OCI-LY1 (cell line): ENCODE measurements around the gene NEMP1.
"Not testable (repeated sequence)": the region's sequence is repeated elsewhere in the genome, so short reads cannot be mapped to it uniquely, and the experiment has no call there.

Source experiments
- H2AFZ ChIP-seq: fragments of 200-600 bp; sonication (generic), shearing (Covaris generic); 2 replicates; pipeline ENCODE4 v1.6.0; 2014; ENCODE audit warnings: antibody characterized with exemption, mild to moderate bottlenecking, low read length
- H3F3A ChIP-seq: fragments of 200-600 bp; sonication (generic), shearing (Covaris generic); 2 replicates; pipeline ENCODE4 v1.6.0; 2014; ENCODE audit warnings: mild to moderate bottlenecking, antibody characterized with exemption, low read length, moderate library complexity; ENCODE audit not compliant: insufficient read depth
- H3K27ac ChIP-seq: fragments of 200-600 bp; sonication (generic); 2 replicates; pipeline ENCODE4 v1.5.1; 2014; ENCODE audit warnings: low read length, mixed run types, mild to moderate bottlenecking, low read depth; ENCODE audit not compliant: poor library complexity, severe bottlenecking
- H3K27me3 ChIP-seq: fragments of 200-600 bp; sonication (generic); 2 replicates; pipeline ENCODE4 v1.6.0; 2014; ENCODE audit warnings: antibody characterized with exemption, mild to moderate bottlenecking, low read length, moderate library complexity; ENCODE audit not compliant: insufficient read depth
- H3K36me3 ChIP-seq: fragments of 200-600 bp; sonication (generic); 2 replicates; pipeline ENCODE4 v1.6.1; 2014; ENCODE audit warnings: mild to moderate bottlenecking, antibody characterized with exemption, low read length, moderate library complexity, mixed read lengths; ENCODE audit not compliant: insufficient read depth
- H3K4me1 ChIP-seq: fragments of 200-600 bp; sonication (generic); 2 replicates; pipeline ENCODE4 v1.5.1; 2014; ENCODE audit warnings: mild to moderate bottlenecking, low read length, moderate library complexity; ENCODE audit not compliant: insufficient read depth, severe bottlenecking
- H3K4me2 ChIP-seq: fragments of 200-600 bp; sonication (generic), shearing (Covaris generic); 2 replicates; pipeline ENCODE4 v1.6.1; 2014; ENCODE audit warnings: low read length
- H3K4me3 ChIP-seq: fragments of 200-600 bp; sonication (generic); 2 replicates; pipeline ENCODE4 v1.5.1; 2014; ENCODE audit warnings: low read length, low read depth, mild to moderate bottlenecking, mixed read lengths; ENCODE audit not compliant: poor library complexity, severe bottlenecking
- H3K79me2 ChIP-seq: fragments of 200-600 bp; shearing (Covaris generic); 2 replicates; pipeline ENCODE4 v1.6.1; 2016; ENCODE audit warnings: mixed run types, low read length, mixed read lengths; ENCODE audit not compliant: insufficient read depth
- H3K9ac ChIP-seq: fragments of 200-600 bp; sonication (generic), shearing (Covaris generic); 2 replicates; pipeline ENCODE4 v1.6.1; 2014; ENCODE audit warnings: mild to moderate bottlenecking, low read length, mixed read lengths
- H3K9me2 ChIP-seq: fragments of 200-600 bp; sonication (generic), shearing (Covaris generic); 2 replicates; pipeline ENCODE4 v1.6.1; 2014; ENCODE audit warnings: low read depth, mild to moderate bottlenecking, low read length, mixed read lengths
- H3K9me3 ChIP-seq: fragments of 200-600 bp; shearing (Covaris generic); 2 replicates; pipeline ENCODE4 v1.6.1; 2014; ENCODE audit warnings: low read length, mixed read lengths
- H4K20me1 ChIP-seq: fragments of 200-600 bp; sonication (generic), shearing (Covaris generic); 2 replicates; pipeline ENCODE4 v1.6.0; 2016; ENCODE audit warnings: mild to moderate bottlenecking, low read length; ENCODE audit not compliant: insufficient read depth
- EZH2 ChIP-seq: fragments of 200-600 bp; sonication (generic), shearing (Covaris generic); IDR thresholded peaks from 2 replicates; pipeline ENCODE4 v1.8.0; 2017; ENCODE audit warnings: borderline replicate concordance, mixed run types, mild to moderate bottlenecking, antibody characterized with exemption, low read length, moderate library complexity, mixed read lengths
- TF ChIP-seq, protein P1 (sequence below): fragments of 200-600 bp; sonication (generic), shearing (Covaris generic); IDR thresholded peaks from 2 replicates; pipeline ENCODE4 v1.5.1; 2017; ENCODE audit warnings: mild to moderate bottlenecking, antibody characterized with exemption, low read length, moderate library complexity, mixed read lengths

Gene NEMP1

DNA sequence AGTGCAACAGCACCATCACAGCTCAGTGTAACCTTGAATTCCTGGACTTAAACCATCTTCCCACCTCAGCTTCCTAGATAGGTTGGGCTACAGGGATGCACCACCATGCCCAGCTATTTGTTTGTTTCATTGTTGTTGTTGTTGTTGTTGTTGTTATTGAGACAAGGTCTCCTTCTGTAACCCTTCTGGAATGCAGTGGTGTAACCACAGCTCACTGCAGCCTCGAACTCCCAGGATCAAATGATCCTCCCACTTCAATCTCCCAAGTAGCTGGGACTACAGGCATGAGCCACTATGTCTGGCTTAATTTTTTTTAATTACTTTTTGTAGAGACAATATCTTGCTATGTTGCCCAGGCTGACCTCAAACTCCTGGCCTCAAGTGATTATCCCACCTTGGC lies 1.2 kb upstream of the NEMP1 start:
- Histone ChIP-seq H3K4me2 (peak overlapping the region; percentile 57; the same call in 1 of the 2 replicates), H3K9me2 (no peaks in the 10 kb centered on the region), H3K27ac (peak overlapping the region; percentile 84), H3K4me1 (peaks cover 15% of the 10 kb centered on the region), H3K9me3 (no peaks in the 10 kb centered on the region), H4K20me1 (no peaks in the 10 kb centered on the region), H3F3A (no peaks in the 10 kb centered on the region; the same call in 1 of the 2 replicates), H2AFZ (no peak overlapping the region), H3K79me2 (peaks cover 15% of the 10 kb centered on the region), H3K27me3 (no peaks in the 10 kb centered on the region), H3K4me3 (no peak overlapping the region), H3K36me3 (peaks cover 10% of the 10 kb centered on the region), H3K9ac (no peak overlapping the region)
- TF ChIP-seq, protein P1, sequence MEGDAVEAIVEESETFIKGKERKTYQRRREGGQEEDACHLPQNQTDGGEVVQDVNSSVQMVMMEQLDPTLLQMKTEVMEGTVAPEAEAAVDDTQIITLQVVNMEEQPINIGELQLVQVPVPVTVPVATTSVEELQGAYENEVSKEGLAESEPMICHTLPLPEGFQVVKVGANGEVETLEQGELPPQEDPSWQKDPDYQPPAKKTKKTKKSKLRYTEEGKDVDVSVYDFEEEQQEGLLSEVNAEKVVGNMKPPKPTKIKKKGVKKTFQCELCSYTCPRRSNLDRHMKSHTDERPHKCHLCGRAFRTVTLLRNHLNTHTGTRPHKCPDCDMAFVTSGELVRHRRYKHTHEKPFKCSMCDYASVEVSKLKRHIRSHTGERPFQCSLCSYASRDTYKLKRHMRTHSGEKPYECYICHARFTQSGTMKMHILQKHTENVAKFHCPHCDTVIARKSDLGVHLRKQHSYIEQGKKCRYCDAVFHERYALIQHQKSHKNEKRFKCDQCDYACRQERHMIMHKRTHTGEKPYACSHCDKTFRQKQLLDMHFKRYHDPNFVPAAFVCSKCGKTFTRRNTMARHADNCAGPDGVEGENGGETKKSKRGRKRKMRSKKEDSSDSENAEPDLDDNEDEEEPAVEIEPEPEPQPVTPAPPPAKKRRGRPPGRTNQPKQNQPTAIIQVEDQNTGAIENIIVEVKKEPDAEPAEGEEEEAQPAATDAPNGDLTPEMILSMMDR = no peak
- TF ChIP-seq EZH2 = no peak

DNA sequence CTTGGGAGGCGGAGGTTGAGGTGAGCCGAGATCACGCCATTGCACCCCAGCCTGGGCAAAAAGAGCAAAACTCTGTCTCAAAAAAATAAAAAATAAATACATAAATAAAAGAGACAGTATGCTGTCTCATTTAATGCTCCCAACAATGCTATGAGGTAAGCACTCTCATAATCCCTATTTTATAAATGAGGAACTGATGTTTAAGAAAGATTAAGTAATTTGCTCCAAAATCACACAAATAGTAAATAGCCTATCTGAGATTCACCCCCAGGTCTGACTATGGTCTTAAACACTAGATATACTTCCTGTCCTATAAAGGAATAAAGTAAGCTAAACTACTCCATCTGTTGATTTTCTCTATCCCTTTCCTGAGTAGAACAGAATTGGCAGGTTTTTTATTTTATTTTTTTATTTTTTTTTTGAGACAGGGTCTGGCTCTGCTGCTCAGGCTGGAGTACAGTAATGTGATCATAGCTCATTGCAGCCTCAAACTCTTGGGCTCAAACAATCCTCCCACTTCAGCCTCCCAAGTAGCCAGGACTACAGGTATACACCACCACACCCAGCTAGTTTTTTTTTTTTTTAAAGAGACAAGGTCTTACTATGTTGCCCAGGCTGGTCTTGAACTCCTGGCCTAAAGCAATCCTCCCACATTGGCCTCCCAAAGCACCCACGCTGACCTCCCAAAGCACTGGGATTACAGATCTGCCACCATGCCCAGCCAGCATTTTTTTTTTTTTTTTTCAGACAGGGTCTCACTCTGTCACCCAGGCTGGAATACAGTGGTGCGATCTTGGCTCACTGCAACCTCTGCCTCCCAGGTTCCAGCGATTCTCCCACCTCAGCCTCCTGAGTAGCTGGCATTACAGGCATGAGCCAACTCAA lies 4.8 kb downstream of the NEMP1 start:
- H3K36me3 ChIP-seq = peaks cover 54% of the 10 kb centered on the region
- peaks cover 31% of the 10 kb centered on the region for H3K4me1 ChIP-seq
- H3K79me2 ChIP-seq = peaks cover 21% of the 10 kb centered on the region
- not testable (repeated sequence) for H3K9me3 ChIP-seq, H3K27me3 ChIP-seq, H2AFZ ChIP-seq, H3K9me2 ChIP-seq, H3F3A ChIP-seq, H4K20me1 ChIP-seq
- H3K4me2 ChIP-seq = peak overlapping the region; percentile 49
- H3K27ac ChIP-seq = peak overlapping the region; percentile 68
- peak overlapping the region; percentile 29 for H3K4me3 ChIP-seq
- peak overlapping the region; percentile 38 for H3K9ac ChIP-seq

DNA sequence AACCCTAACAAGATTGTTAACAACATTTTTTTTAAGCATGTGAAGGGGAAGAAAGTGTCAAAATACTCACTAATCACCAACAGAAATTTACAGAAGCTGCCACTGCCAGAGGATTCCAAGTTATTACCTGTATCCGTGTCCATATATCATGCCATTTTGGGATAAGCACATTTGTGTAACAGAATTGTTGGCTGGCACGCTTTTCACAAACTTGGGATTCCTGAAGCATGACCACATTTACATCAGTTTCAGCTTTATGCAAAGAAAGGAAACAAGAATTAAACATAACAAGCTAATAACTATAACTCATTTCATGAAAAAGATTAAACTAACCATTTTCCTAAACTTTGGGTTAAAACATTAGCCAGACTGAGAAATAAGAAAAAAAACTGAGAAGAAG lies 5.9 kb downstream of the NEMP1 start:
- Histone ChIP-seq H3K4me2 (peak overlapping the region; percentile 49), H3K27me3 (no peaks in the 10 kb centered on the region), H3K9me2 (no peaks in the 10 kb centered on the region), H3K27ac (peak overlapping the region; percentile 68), H3K79me2 (peaks cover 15% of the 10 kb centered on the region), H3K4me3 (peak overlapping the region; percentile 29), H2AFZ (no peak overlapping the region), H3K4me1 (peaks cover 30% of the 10 kb centered on the region), H3K9me3 (no peaks in the 10 kb centered on the region), H4K20me1 (no peaks in the 10 kb centered on the region), H3K36me3 (peaks cover 66% of the 10 kb centered on the region), H3K9ac (peak overlapping the region; percentile 38), H3F3A (no peaks in the 10 kb centered on the region)
- TF ChIP-seq EZH2 = no peak
- TF ChIP-seq, protein P1 = no peak

DNA sequence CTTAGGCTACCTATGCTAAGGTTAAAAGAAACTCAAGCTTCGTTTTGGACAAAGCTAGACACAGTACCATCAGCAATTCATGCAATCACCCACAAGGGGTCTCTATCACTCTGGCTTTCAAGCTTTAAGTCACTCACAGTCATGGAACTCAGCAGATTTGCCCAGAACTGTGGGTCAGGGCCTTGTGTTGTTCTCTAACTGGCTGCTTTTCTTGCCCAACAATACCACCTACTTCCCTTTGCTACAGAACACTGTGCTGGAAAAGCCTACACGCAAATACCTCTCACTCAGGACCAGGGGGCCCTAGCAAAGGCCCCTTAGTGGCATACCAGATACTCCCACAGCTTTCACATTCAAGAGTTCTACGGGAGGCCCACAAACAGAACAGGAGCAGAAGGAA lies 9.1 kb downstream of the NEMP1 start:
- Histone ChIP-seq H3K27ac (peak overlapping the region; percentile 64), H3K4me2 (no peak overlapping the region), H3K9me3 (no peaks in the 10 kb centered on the region), H3K9ac (no peak overlapping the region; the same call in 1 of the 2 replicates), H3K4me1 (peaks cover 34% of the 10 kb centered on the region), H3K36me3 (peaks cover 82% of the 10 kb centered on the region), H3K27me3 (no peaks in the 10 kb centered on the region), H2AFZ (no peak overlapping the region), H3K79me2 (peaks cover 6% of the 10 kb centered on the region; the same call in 1 of the 2 replicates), H3F3A (peaks cover 1% of the 10 kb centered on the region), H3K9me2 (no peaks in the 10 kb centered on the region), H4K20me1 (no peaks in the 10 kb centered on the region), H3K4me3 (no peak overlapping the region)
- TF ChIP-seq, protein P1 = peak; percentile 86
- no peak for TF ChIP-seq EZH2
